GM19438 (cell line): ENCODE measurements around the gene RRP12.
"Not testable (repeated sequence)": the region's sequence is repeated elsewhere in the genome, so short reads cannot be mapped to it uniquely, and the experiment has no call there.

ENCODE experiments used
- ATAC-seq: cut with Tn5 transposase; IDR thresholded peaks from one replicate; pipeline ENCODE4 v1.9.1; 2021; ENCODE audit warnings: low read depth; ENCODE audit not compliant: unreplicated experiment

Gene RRP12

GRCh38 chr10:97371696-97372095, 29.4 kb downstream of the RRP12 start:
- ATAC-seq: no peak

- ATAC-seq: no peak
Measured at GRCh38 chr10:97367126-97367649, 34.0 kb downstream of the RRP12 start.

- ATAC-seq: no peak
Measured at GRCh38 chr10:97366572-97366971, 34.6 kb downstream of the RRP12 start.

GRCh38 chr10:97365761-97366351, 35.3 kb downstream of the RRP12 start:
- no peak for ATAC-seq

- no peak for ATAC-seq
Measured at GRCh38 chr10:97363071-97363470, 38.1 kb downstream of the RRP12 start.

- no peak for ATAC-seq
Measured at GRCh38 chr10:97362310-97363033, 38.7 kb downstream of the RRP12 start.

DNA sequence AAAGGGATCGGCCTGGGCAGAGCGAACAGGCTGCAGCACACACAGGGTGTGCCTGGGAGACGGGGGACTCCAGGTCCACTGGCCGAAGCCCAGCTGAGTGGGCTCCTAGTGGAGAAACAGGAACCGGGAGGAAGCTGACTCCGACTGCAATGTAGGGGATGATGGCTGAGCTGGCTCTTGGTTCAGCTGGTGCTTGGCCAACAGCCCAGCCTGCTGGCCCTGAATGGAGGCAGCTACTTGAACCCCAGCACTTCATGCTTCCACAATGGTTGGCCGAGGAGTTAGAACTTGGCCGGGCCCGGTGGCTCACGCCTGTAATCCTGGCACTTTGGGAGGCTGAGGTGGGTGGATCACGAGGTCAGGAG, 39.6 kb downstream of the RRP12 start:
- ATAC-seq: no peak

GRCh38 chr10:97360705-97361536, 40.2 kb downstream of the RRP12 start:
- no peak for ATAC-seq

GRCh38 chr10:97358781-97359180, 42.4 kb downstream of the RRP12 start:
- ATAC-seq: no peak

DNA sequence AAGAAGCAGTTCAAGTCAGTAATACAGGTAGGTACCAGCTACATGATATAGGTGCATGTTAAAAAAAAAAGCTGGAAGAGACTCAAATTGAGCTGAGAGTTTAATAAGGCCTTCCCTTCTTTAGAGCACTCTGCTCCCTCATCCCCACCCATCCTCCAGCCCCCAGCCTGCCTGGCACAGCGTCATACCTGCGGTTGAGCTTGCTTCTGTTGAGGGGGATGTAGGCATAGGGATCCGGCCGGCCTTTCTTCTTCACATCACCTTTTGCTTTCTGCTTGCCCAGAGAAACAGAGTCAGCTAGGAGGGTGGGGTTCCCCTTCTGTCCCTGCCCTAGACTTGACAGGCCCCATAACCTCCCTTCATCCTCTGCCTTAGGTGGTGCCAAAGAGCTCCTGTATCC, 42.8 kb downstream of the RRP12 start:
- no peak for ATAC-seq

- no peak for ATAC-seq
Measured at GRCh38 chr10:97356918-97357317, 44.2 kb downstream of the RRP12 start.

GRCh38 chr10:97356318-97356914, 44.7 kb downstream of the RRP12 start:
- no peak for ATAC-seq

- no peak for ATAC-seq
Measured at GRCh38 chr10:97355571-97355975, 45.6 kb downstream of the RRP12 start.

DNA sequence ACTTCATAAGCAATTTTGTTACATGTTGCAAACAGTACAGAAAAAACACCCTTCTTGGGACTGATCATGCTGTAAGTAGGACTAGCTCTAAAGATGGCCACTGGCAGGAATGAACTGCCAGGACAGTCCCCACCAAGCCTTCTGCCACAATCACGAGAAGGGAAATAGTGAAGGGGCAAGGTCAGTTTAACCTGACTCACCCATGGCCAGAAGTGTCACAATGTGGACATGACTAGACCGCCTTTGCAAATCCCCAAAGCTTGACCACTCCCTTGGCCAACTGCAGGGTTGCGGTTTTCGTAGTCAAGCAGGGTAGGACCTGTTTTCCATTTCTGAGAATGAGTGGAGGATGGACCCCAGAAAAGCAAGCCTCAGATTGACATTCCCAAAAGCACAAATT, 47.2 kb downstream of the RRP12 start:
- no peak for ATAC-seq

GRCh38 chr10:97349752-97350513, 51.2 kb downstream of the RRP12 start:
- ATAC-seq: no peak

DNA sequence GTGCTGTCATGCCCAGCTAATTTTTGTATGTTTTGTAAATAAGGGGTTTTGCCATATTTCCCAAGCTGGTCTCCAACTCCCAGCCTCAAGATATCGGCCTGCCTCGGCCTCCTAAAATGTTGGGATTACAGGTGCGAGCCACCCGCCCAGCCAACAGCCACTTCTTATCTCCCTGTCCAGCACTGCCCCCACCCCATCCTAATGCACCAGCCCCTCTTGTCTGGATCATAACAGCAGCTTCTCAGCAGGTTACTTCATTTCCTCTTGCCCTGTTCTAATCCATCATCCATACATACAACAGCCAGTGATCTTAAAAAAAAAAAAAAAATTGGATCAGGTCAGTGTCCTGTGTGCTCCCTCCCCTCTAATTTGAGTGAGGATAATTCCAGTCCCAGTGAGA, 53.8 kb downstream of the RRP12 start:
- ATAC-seq: no peak

DNA sequence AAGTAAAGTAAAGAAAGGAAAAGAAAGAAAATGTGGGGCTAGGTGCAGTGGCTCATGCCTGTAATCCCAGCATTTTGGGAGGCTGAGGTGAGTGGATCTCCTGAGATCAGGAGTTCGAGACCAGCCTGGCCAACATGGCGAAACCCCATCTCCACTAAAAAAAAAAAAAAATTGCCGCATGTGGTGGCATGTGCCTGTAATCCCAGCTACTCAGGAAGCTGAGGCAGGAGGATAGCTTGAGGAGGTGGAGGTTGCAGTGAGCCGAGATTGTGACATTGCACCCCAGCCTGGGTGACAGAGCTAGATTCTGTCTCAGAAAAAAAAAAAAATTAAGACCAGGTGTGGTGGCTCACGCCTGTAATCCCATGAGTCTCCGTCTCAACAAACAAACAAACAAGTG, 57.5 kb downstream of the RRP12 start:
- ATAC-seq: not testable (repeated sequence)

GRCh38 chr10:97341416-97341815, 59.7 kb downstream of the RRP12 start:
- ATAC-seq: no peak

GRCh38 chr10:97338041-97338440, 63.1 kb downstream of the RRP12 start:
- no peak for ATAC-seq
